Heart left ventricle (tissue), 13 donors: ENCODE results near the gene KRTAP2-3.

Experiments used
- POLR2A ChIP-seq, 2 donors: fragments of 450-650 bp; IDR thresholded peaks; one replicate each; pipeline ENCODE4 v1.6.1; 2017; ENCODE audit warnings: antibody characterized with exemption in 2 of 2, mild to moderate bottlenecking in 2 of 2, moderate library complexity in 2 of 2
- TF ChIP-seq, protein P1 (sequence below), 12 donors: fragments of 200-600 bp; sonication (generic) in 4 of 12; IDR thresholded peaks; one replicate each; pipeline versions ENCODE4 v1.5.0 to v1.8.0; 2018 to 2022; ENCODE audit warnings: antibody characterized with exemption in 12 of 12, mild to moderate bottlenecking in 5 of 12
- donor health status: ischemic (EF 13 %, LVEDD 7.1; RV severe dilation, severe dysfunction).
- donor health status: DM: no; HTN: yes; CAD: no.
- donor health status: DM: no; HTN: no; CAD: no.
- donor health status: ischemic (EF 25% LVEDD 6.9; RV normal size, moderate dysfunction).
- donor health status: ischemic (EF 25% LVEDD 5.7; RV mildly dilated, moderate dysfunction).
- donor health status: ischemic (EF 35%, LVEDD 5.7; RV mildly dilated, moderate dysfunction).
- donor health status: nonischemic (EF 11% LVEDD 7.7; RV severe dilation, severe dysfunction).
- donor health status: DM: yes; HTN: yes; CAD: no.
- donor health status: PGD.
- donor health status: ischemic (EF 29% LVEDD 5.4; RV normal size, mild dysfunction).
- donor health status: nonischemic (EF 23%, LVEDD 6.1; RV moderate dilation, normal function).

DNA sequence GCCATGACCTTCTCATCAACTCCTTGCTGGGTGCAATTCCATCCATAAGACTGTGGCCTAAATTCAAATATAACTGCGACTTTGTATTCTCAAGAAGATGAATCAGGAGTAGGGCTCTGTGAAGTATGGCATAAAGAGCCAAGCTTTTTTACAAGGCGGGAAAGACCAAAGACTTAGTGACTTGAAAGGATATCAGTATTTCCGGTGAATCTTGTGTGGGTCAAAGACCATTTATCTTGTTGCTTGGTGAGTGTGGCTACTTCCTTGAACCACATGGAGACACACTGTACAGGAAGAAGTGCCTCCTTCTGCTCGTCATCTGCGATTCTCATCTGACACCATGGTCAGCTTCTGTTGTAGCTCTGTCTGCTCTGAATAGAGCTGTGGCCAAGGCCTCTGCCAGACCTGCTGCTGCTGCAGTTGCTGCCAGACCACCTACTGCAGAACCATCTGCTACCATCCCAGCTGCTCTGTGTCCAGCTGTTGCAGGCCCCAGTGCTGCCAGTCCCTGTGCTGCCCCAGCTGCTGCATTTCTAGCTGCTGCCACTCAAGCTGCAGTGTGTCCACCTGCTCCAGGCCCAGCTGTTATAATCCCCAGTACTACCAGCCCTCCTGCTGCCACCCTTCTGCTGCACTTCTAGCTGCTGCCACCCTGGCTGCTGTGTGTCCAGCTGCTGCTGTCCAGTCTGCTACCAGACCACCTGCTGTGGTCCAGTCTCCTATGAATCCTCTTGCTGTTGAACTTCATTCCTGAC lies 11.9 kb upstream of the KRTAP2-3 start:
- TF ChIP-seq, protein P1, sequence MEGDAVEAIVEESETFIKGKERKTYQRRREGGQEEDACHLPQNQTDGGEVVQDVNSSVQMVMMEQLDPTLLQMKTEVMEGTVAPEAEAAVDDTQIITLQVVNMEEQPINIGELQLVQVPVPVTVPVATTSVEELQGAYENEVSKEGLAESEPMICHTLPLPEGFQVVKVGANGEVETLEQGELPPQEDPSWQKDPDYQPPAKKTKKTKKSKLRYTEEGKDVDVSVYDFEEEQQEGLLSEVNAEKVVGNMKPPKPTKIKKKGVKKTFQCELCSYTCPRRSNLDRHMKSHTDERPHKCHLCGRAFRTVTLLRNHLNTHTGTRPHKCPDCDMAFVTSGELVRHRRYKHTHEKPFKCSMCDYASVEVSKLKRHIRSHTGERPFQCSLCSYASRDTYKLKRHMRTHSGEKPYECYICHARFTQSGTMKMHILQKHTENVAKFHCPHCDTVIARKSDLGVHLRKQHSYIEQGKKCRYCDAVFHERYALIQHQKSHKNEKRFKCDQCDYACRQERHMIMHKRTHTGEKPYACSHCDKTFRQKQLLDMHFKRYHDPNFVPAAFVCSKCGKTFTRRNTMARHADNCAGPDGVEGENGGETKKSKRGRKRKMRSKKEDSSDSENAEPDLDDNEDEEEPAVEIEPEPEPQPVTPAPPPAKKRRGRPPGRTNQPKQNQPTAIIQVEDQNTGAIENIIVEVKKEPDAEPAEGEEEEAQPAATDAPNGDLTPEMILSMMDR (IDR thresholded peaks at IDR 0.05), result no peak
- TF ChIP-seq POLR2A (IDR thresholded peaks at IDR 0.05), result no peak
